Gastrocnemius medialis (tissue), 4 donors: ENCODE data around the gene SNX1. TPM values are rescaled to one million over a fixed set of nuclear protein-coding genes. Genes with fewer than 3 reads are reported as not detected.

ENCODE experiments used
- ATAC-seq, 2 donors: fragments of 150-250 bp; one replicate each; pipeline ENCODE4 v1.9.1; 2016
- DNase-seq, 2 donors: peaks; one replicate each; pipeline ENCODE4 v3.0.0-alpha.2; 2019
- H3K27ac ChIP-seq, 4 donors: fragments of 200-600 bp; sonication (generic); 1 replicate in 1 of 4; 2 replicates in 3 of 4; pipeline ENCODE4 v1.5.1; 2016 to 2018; ENCODE audit warnings: mild to moderate bottlenecking in 2 of 4, moderate library complexity in 1 of 4
- H3K27me3 ChIP-seq, 3 donors: fragments of 200-600 bp; sonication (generic) in 2 of 3; 1 replicate in 1 of 3; 2 replicates in 2 of 3; pipeline versions ENCODE4 v1.5.1 to v1.6.0; 2016 to 2019; ENCODE audit warnings: mild to moderate bottlenecking in 1 of 3, moderate library complexity in 1 of 3
- H3K36me3 ChIP-seq, 2 donors: fragments of 200-600 bp; sonication (generic) in 1 of 2; one replicate each; pipeline ENCODE4 v1.5.1; 2017 to 2018
- H3K4me1 ChIP-seq, 2 donors: fragments of 200-600 bp; sonication (generic) in 1 of 2; one replicate each; pipeline ENCODE4 v1.5.1; 2016 to 2017; ENCODE audit warnings: mild to moderate bottlenecking in 2 of 2
- H3K4me3 ChIP-seq, 4 donors: fragments of 200-600 bp; sonication (generic) in 3 of 4; 1 replicate in 1 of 4; 2 replicates in 3 of 4; pipeline ENCODE4 v1.5.1; 2016 to 2019; ENCODE audit warnings: mild to moderate bottlenecking in 2 of 4
- H3K9me3 ChIP-seq, 3 donors: fragments of 200-600 bp; sonication (generic) in 2 of 3; 1 replicate in 1 of 3; 2 replicates in 2 of 3; pipeline ENCODE4 v1.5.1; 2016 to 2019
- CTCF ChIP-seq, 5 experiments: fragments of 450-650 bp in 3 of 5; fragments of 200-600 bp in 2 of 5; sonication (generic) in 2 of 5; IDR thresholded peaks in 4 of 5; conservative IDR thresholded peaks in 1 of 5; 1 replicate in 4 of 5; 2 replicates in 1 of 5; pipeline ENCODE4 v1.5.1; 2016 to 2019; ENCODE audit warnings: antibody characterized with exemption in 5 of 5, mild to moderate bottlenecking in 3 of 5, moderate library complexity in 3 of 5
- POLR2A ChIP-seq, 2 donors: fragments of 450-650 bp; IDR thresholded peaks; one replicate each; pipeline ENCODE4 v1.6.1; 2017; ENCODE audit warnings: antibody characterized with exemption in 2 of 2, mild to moderate bottlenecking in 2 of 2, moderate library complexity in 2 of 2
- in situ Hi-C, 4 donors: fragments of 200-750 bp; cut with MboI; loops; one replicate each; pipeline versions ENCODE4 v1.15.0 to v1.8.0; 2017; ENCODE audit warnings: low sequenced_read_pairs in 4 of 4
- intact Hi-C: fragments of 100-400 bp; cut with DNase I; formaldehyde crosslinking; loops from one replicate; pipeline ENCODE4 v1.15.1; 2023; ENCODE audit warnings: low total_unique reads
- total RNA-seq, 4 donors: library from RNA; depleted of rRNA; stranded (reverse); fragments of >200 nt; gene quantifications; one replicate each; pipeline versions ENCODE4 v1.1.0 to v1.2.3, GENCODE V29; 2016

The SNX1 gene
- total RNA-seq, 4 donors from 2014 or later = 26.7 to 39.3 (median 34.1) TPM

- H3K4me3 ChIP-seq = peak overlapping the region; percentile 39 to 53 (median 48)
- no peak overlapping the region for H3K27ac ChIP-seq
- ATAC-seq (no peak), DNase-seq (no peak)
- H3K4me1 ChIP-seq = peaks cover 16 to 27% of the 10 kb centered on the region in 2 donors
- intact Hi-C loops = loop anchor here (10.0 kb wide), 1 partner anchor 398 kb away; no protein-coding TSS in a partner anchor
- H3K27me3 ChIP-seq = peaks cover 12 to 19% (median 18%) of the 10 kb centered on the region in 3 donors
- in situ Hi-C loops = no loop called here
- H3K9me3 ChIP-seq = no peaks in the 10 kb centered on the region
- TF ChIP-seq CTCF (IDR thresholded peaks at IDR 0.05 in 4 of 5, conservative IDR thresholded peaks at IDR 0.05 in 1 of 5) = no peak
- no peak for TF ChIP-seq POLR2A (IDR thresholded peaks at IDR 0.05)
- H3K36me3 ChIP-seq = peaks cover under 1 to 35% of the 10 kb centered on the region in 2 donors
Observed at GRCh38 chr15:64152507-64153387, 57.0 kb downstream of the SNX1 start.

- peaks cover 16 to 27% of the 10 kb centered on the region in 2 donors for H3K4me1 ChIP-seq
- H3K4me3 ChIP-seq = no peak overlapping the region
- DNase-seq = peak; percentile 75 to 80
- peaks cover 3 to 45% of the 10 kb centered on the region in 2 donors for H3K36me3 ChIP-seq
- in situ Hi-C loops (no loop called here), intact Hi-C loops (loop anchor here (10.0 kb wide), 1 partner anchor 399 kb away; no protein-coding TSS in a partner anchor)
- H3K9me3 ChIP-seq = no peaks in the 10 kb centered on the region
- TF ChIP-seq CTCF (IDR thresholded peaks at IDR 0.05 in 4 of 5, conservative IDR thresholded peaks at IDR 0.05 in 1 of 5) = peak; percentile 82 to 99 (median 95)
- TF ChIP-seq POLR2A (IDR thresholded peaks at IDR 0.05) = no peak
- ATAC-seq = peak; percentile 87 to 91
- H3K27me3 ChIP-seq = peaks cover 12 to 19% (median 18%) of the 10 kb centered on the region in 3 donors
- H3K27ac ChIP-seq = peak overlapping the region; percentile 5 to 46 (median 26)
Observed at GRCh38 chr15:64153480-64154367, 57.9 kb downstream of the SNX1 start.

- in situ Hi-C loops = no loop called here
- Histone ChIP-seq H3K9me3 (no peaks in the 10 kb centered on the region), H3K27ac (no peak overlapping the region), H3K4me1 (peaks cover 16 to 35% of the 10 kb centered on the region in 2 donors), H3K4me3 (no peak overlapping the region), H3K36me3 (peaks cover 6 to 68% of the 10 kb centered on the region in 2 donors), H3K27me3 (peaks cover 10 to 17% (median 15%) of the 10 kb centered on the region in 3 donors)
- intact Hi-C loops = loop anchor here (10.0 kb wide), 1 partner anchor 401 kb away; no protein-coding TSS in a partner anchor
- ATAC-seq (no peak), DNase-seq (no peak)
- TF ChIP-seq CTCF (IDR thresholded peaks at IDR 0.05 in 4 of 5, conservative IDR thresholded peaks at IDR 0.05 in 1 of 5) (no peak), POLR2A (IDR thresholded peaks at IDR 0.05) (no peak)
Observed at GRCh38 chr15:64155802-64156651, 60.2 kb downstream of the SNX1 start.
